SH-SY5Y (cell line): ENCODE results near the gene PPDPF.

Source experiments
- GATA2 ChIP-seq: IDR thresholded peaks from 2 replicates; pipeline ENCODE4 v1.6.1; 2011; ENCODE audit warnings: mild to moderate bottlenecking, low read depth, low read length
- GATA3 ChIP-seq: IDR thresholded peaks from 2 replicates; pipeline ENCODE4 v1.6.1; 2011; ENCODE audit warnings: low read depth, mild to moderate bottlenecking, low read length, moderate library complexity

GRCh38 chr20:63484236-63484635 lies 36.3 kb upstream of the PPDPF start:
- TF ChIP-seq GATA2 (no peak), GATA3 (no peak)
